Neural cell (in vitro differentiated cells): ENCODE data around the gene PUS10. TPM values are rescaled to one million over a fixed set of nuclear protein-coding genes. Genes with fewer than 3 reads are reported as not detected.
"Not testable (repeated sequence)": the region's sequence is repeated elsewhere in the genome, so short reads cannot be mapped to it uniquely, and the experiment has no call there.

Experiments used
- H2AFZ ChIP-seq: fragments of 200-600, 300-800 bp; sonication (generic), shearing (Covaris generic); 2 replicates; pipeline ENCODE4 v1.6.0; 2014; ENCODE audit warnings: low read depth, mild to moderate bottlenecking, antibody characterized with exemption, low read length, moderate library complexity
- H3F3A ChIP-seq: fragments of 200-600 bp; shearing (Covaris generic); 2 replicates; pipeline ENCODE4 v1.6.1; 2016; ENCODE audit warnings: mild to moderate bottlenecking, moderate library complexity, mixed read lengths, antibody characterized with exemption, low read length; ENCODE audit not compliant: insufficient read depth, poor library complexity, severe bottlenecking
- H3K27ac ChIP-seq: fragments of 200-600, 300-800 bp; sonication (generic), shearing (Covaris generic); 2 replicates; pipeline ENCODE4 v1.5.1; 2014; ENCODE audit warnings: mild to moderate bottlenecking, low read length, moderate library complexity
- H3K27me3 ChIP-seq: fragments of 300-800, 200-600 bp; sonication (generic), shearing (Covaris generic); 2 replicates; pipeline ENCODE4 v1.6.0; 2014; ENCODE audit warnings: mild to moderate bottlenecking, low read depth, low read length, moderate library complexity; ENCODE audit not compliant: insufficient read depth
- H3K36me3 ChIP-seq: fragments of 300-800, 200-600 bp; sonication (generic), shearing (Covaris generic); 2 replicates; pipeline ENCODE4 v1.5.1; 2014; ENCODE audit warnings: mild to moderate bottlenecking, antibody characterized with exemption, low read length, moderate library complexity; ENCODE audit not compliant: insufficient read depth
- H3K4me2 ChIP-seq: fragments of 300-800, 200-600 bp; sonication (generic), shearing (Covaris generic); 2 replicates; pipeline ENCODE4 v1.6.0; 2014; ENCODE audit warnings: mild to moderate bottlenecking, low read length
- H3K4me3 ChIP-seq: fragments of 300-800, 200-600 bp; sonication (generic), shearing (Covaris generic); 2 replicates; pipeline ENCODE4 v1.5.1; 2014; ENCODE audit warnings: mild to moderate bottlenecking, low read length, moderate library complexity
- H3K79me2 ChIP-seq: fragments of 200-600 bp; shearing (Covaris generic); replicated peaks from 2 replicates; pipeline ENCODE4 v1.6.0; 2014; ENCODE audit warnings: mild to moderate bottlenecking, low read length, moderate library complexity; ENCODE audit not compliant: insufficient read depth
- H3K9ac ChIP-seq: fragments of 300-800, 200-600 bp; sonication (generic), shearing (Covaris generic); 2 replicates; pipeline ENCODE4 v1.6.1; 2016; ENCODE audit warnings: mild to moderate bottlenecking, low read length, mixed read lengths
- H3K9me2 ChIP-seq: fragments of 200-600 bp; shearing (Covaris generic); 2 replicates; pipeline ENCODE4 v1.6.1; 2016; ENCODE audit warnings: mild to moderate bottlenecking, low read length, mixed read lengths; ENCODE audit not compliant: insufficient read depth
- H3K9me3 ChIP-seq: fragments of 200-600, 300-800 bp; sonication (generic), shearing (Covaris generic); 2 replicates; pipeline ENCODE4 v1.6.1; 2016; ENCODE audit warnings: mild to moderate bottlenecking, mixed run types, low read length, moderate library complexity, mixed read lengths
- H4K20me1 ChIP-seq: fragments of 200-600 bp; shearing (Covaris generic); 2 replicates; pipeline ENCODE4 v1.6.1; 2016; ENCODE audit warnings: mild to moderate bottlenecking, mixed run types; ENCODE audit not compliant: insufficient read depth
- CTCF ChIP-seq: fragments of 450-650 bp; IDR thresholded peaks from 2 replicates; pipeline ENCODE4 v1.5.1; 2014; ENCODE audit warnings: antibody characterized with exemption, mild to moderate bottlenecking, moderate library complexity; ENCODE audit not compliant: poor library complexity, severe bottlenecking
- EP300 ChIP-seq: fragments of 450-650 bp; conservative IDR thresholded peaks from 2 replicates; pipeline ENCODE4 v1.6.1; 2014; ENCODE audit warnings: antibody characterized with exemption, mild to moderate bottlenecking, moderate library complexity; ENCODE audit not compliant: poor library complexity, severe bottlenecking
- EZH2 ChIP-seq: fragments of 200-600, 300-800 bp; shearing (Covaris generic), sonication (generic); IDR thresholded peaks from 2 replicates; pipeline ENCODE4 v1.6.1; 2014; ENCODE audit warnings: antibody characterized with exemption, low read length, borderline replicate concordance, mild to moderate bottlenecking; ENCODE audit not compliant: insufficient read depth, poor library complexity, severe bottlenecking
- MXI1 ChIP-seq: fragments of 450-650 bp; conservative IDR thresholded peaks from 2 replicates; pipeline ENCODE4 v1.6.1; 2014; ENCODE audit warnings: antibody characterized with exemption, mild to moderate bottlenecking; ENCODE audit not compliant: poor library complexity, severe bottlenecking
- POLR2AphosphoS5 ChIP-seq: IDR thresholded peaks from 2 replicates; pipeline ENCODE4 v1.6.1; 2012
- RAD21 ChIP-seq: fragments of 450-650 bp; conservative IDR thresholded peaks from 2 replicates; pipeline ENCODE4 v1.6.1; 2014; ENCODE audit warnings: antibody characterized with exemption, mild to moderate bottlenecking, moderate library complexity
- REST ChIP-seq: IDR thresholded peaks from 2 replicates; pipeline ENCODE4 v1.6.1; 2012; ENCODE audit warnings: borderline replicate concordance
- SMC3 ChIP-seq: fragments of 450-650 bp; conservative IDR thresholded peaks from 2 replicates; pipeline ENCODE4 v1.6.1; 2014; ENCODE audit warnings: antibody characterized with exemption, mild to moderate bottlenecking, moderate library complexity; ENCODE audit not compliant: poor library complexity
- TAF1 ChIP-seq: IDR thresholded peaks from 2 replicates; pipeline ENCODE4 v1.6.1; 2012; ENCODE audit warnings: low read depth
- polyA plus RNA-seq: library from polyadenylated mRNA; depleted of rRNA; stranded (reverse); fragments of >200 nt; gene quantifications from 2 replicates; pipeline ENCODE4 v1.2.3, GENCODE V29; 2014

Gene PUS10
- polyA plus RNA-seq, 1 donor from 2014 or later, result 3.5 TPM

- no peaks in the 10 kb centered on the region for H3F3A ChIP-seq
- no peak overlapping the region for H3K4me2 ChIP-seq
- no peak overlapping the region for H2AFZ ChIP-seq
- H3K27ac ChIP-seq, result no peak overlapping the region
- H3K9ac ChIP-seq, result no peak overlapping the region
- TF ChIP-seq EP300 (no peak), REST (no peak), POLR2AphosphoS5 (no peak), RAD21 (no peak), EZH2 (no peak), CTCF (no peak), MXI1 (no peak), SMC3 (no peak), TAF1 (no peak)
- H3K36me3 ChIP-seq, result no peaks in the 10 kb centered on the region
- H4K20me1 ChIP-seq, result no peaks in the 10 kb centered on the region
- no peaks in the 10 kb centered on the region for H3K9me2 ChIP-seq
- H3K27me3 ChIP-seq, result no peaks in the 10 kb centered on the region
- no peaks in the 10 kb centered on the region for H3K9me3 ChIP-seq
- no peak overlapping the region for H3K4me3 ChIP-seq
- H3K79me2 ChIP-seq, result no peaks in the 10 kb centered on the region
Observed at GRCh38 chr2:60989259-60989658, 28.8 kb downstream of the PUS10 start.

- not testable (repeated sequence) for H3K9me2 ChIP-seq, H4K20me1 ChIP-seq, H3K79me2 ChIP-seq, H3K36me3 ChIP-seq, H3K27ac ChIP-seq, H3K9me3 ChIP-seq, H3K9ac ChIP-seq, H3F3A ChIP-seq, H2AFZ ChIP-seq, H3K4me3 ChIP-seq, H3K27me3 ChIP-seq, H3K4me2 ChIP-seq
Observed at GRCh38 chr2:60987656-60988055, 30.4 kb downstream of the PUS10 start.

- TF ChIP-seq TAF1 (no peak), CTCF (no peak), SMC3 (no peak), RAD21 (no peak), EZH2 (no peak), MXI1 (no peak), EP300 (no peak), POLR2AphosphoS5 (no peak), REST (no peak)
- H3K4me3 ChIP-seq, result no peak overlapping the region
- no peaks in the 10 kb centered on the region for H4K20me1 ChIP-seq
- H3K9me3 ChIP-seq, result no peaks in the 10 kb centered on the region
- no peak overlapping the region for H3K27ac ChIP-seq
- no peaks in the 10 kb centered on the region for H3K27me3 ChIP-seq
- no peaks in the 10 kb centered on the region for H3K79me2 ChIP-seq
- H3K4me2 ChIP-seq, result no peak overlapping the region
- no peaks in the 10 kb centered on the region for H3K36me3 ChIP-seq
- H3K9me2 ChIP-seq, result no peaks in the 10 kb centered on the region
- no peak overlapping the region for H3K9ac ChIP-seq
- no peak overlapping the region for H2AFZ ChIP-seq
- no peaks in the 10 kb centered on the region for H3F3A ChIP-seq
Observed at GRCh38 chr2:60987041-60987440, 31.0 kb downstream of the PUS10 start.
